RWPE2 (cell line): ENCODE results near the gene TSPAN18.

Source experiments
- ATAC-seq: fragments of 200-7000 bp; cut with Tn5 transposase; 3 replicates; pipeline ENCODE4 v1.9.1; 2021; ENCODE audit warnings: low read depth
- DNase-seq: peaks from one replicate; pipeline ENCODE4 v3.0.0-alpha.2; 2020; ENCODE audit warnings: low spot score
- H3K27ac ChIP-seq: fragments of 450-650 bp; 2 replicates; pipeline ENCODE4 v1.5.1; 2017; ENCODE audit warnings: mild to moderate bottlenecking; ENCODE audit not compliant: poor library complexity, severe bottlenecking
- H3K27me3 ChIP-seq: fragments of 250-450 bp; sonication (Bioruptor Pico); 2 replicates; pipeline ENCODE4 v1.5.1; 2021; ENCODE audit warnings: mild to moderate bottlenecking, moderate library complexity; ENCODE audit not compliant: insufficient read depth, poor library complexity, severe bottlenecking
- H3K36me3 ChIP-seq: fragments of 250-450 bp; sonication (Bioruptor Pico); 2 replicates; pipeline ENCODE4 v1.5.1; 2020; ENCODE audit warnings: low read depth, mild to moderate bottlenecking, moderate library complexity
- H3K4me1 ChIP-seq: fragments of 250-450 bp; sonication (Bioruptor Pico); 2 replicates; pipeline ENCODE4 v1.5.1; 2021; ENCODE audit warnings: mild to moderate bottlenecking, moderate library complexity; ENCODE audit not compliant: insufficient read depth, poor library complexity, severe bottlenecking
- H3K4me3 ChIP-seq: fragments of 250-450 bp; sonication (Bioruptor Pico); 2 replicates; pipeline ENCODE4 v1.5.1; 2021; ENCODE audit warnings: mild to moderate bottlenecking, moderate library complexity; ENCODE audit not compliant: severe bottlenecking
- H3K9me3 ChIP-seq: fragments of 250-450 bp; sonication (Bioruptor Pico); 2 replicates; pipeline ENCODE4 v1.5.1; 2021; ENCODE audit warnings: mild to moderate bottlenecking, moderate library complexity; ENCODE audit not compliant: severe bottlenecking
- TF ChIP-seq, protein P1 (sequence below): fragments of 450-650 bp; IDR thresholded peaks from one replicate; pipeline ENCODE4 v1.5.1; 2017; ENCODE audit warnings: mild to moderate bottlenecking, moderate library complexity; ENCODE audit not compliant: poor library complexity, severe bottlenecking

TSPAN18 gene

DNA sequence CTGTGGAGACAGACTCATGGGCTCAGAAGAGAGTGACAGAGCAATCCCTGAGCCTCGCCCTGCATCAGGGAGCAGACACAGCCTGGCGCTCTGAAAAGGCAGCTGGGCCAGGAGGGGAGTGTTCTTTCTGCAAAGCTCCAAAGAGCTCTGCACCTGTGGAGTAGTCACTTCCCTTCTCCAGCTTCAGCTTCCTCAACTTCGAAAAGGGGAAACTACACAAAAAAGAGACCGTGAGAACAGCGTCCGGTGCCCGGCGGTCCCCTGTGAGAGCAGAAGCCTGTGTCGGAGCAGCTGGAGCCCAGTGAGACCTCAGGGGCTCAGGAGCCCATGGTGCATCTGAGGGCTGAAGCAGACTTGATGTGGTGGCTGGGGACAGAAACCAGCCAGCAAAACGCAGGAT lies 188.9 kb downstream of the TSPAN18 start:
- ATAC-seq, result no peak

DNA sequence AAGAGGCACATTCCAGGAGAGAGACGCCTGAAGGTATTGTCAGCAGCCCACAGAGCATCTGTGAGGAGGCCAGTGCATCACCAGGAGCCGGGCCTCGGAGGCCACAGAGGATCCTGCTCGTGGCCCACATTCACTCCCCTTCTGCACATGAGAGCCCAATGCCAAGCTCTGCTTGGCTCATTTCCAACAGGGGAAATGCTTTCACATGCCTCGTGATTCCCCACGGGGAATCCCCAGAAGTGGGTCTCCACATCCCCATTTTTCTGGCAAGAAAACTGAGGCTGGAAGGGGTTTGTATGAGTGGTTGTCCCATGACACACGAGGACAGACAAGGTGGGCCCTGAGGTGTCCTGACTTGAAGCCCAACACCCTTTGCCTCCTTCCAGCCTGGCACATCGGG lies 189.6 kb downstream of the TSPAN18 start:
- DNase-seq (no peak), ATAC-seq (no peak)
- Histone ChIP-seq H3K27me3 (no peaks in the 10 kb centered on the region), H3K9me3 (no peaks in the 10 kb centered on the region), H3K36me3 (no peaks in the 10 kb centered on the region), H3K4me1 (no peaks in the 10 kb centered on the region), H3K27ac (no peak overlapping the region), H3K4me3 (no peak overlapping the region)
- TF ChIP-seq, protein P1, sequence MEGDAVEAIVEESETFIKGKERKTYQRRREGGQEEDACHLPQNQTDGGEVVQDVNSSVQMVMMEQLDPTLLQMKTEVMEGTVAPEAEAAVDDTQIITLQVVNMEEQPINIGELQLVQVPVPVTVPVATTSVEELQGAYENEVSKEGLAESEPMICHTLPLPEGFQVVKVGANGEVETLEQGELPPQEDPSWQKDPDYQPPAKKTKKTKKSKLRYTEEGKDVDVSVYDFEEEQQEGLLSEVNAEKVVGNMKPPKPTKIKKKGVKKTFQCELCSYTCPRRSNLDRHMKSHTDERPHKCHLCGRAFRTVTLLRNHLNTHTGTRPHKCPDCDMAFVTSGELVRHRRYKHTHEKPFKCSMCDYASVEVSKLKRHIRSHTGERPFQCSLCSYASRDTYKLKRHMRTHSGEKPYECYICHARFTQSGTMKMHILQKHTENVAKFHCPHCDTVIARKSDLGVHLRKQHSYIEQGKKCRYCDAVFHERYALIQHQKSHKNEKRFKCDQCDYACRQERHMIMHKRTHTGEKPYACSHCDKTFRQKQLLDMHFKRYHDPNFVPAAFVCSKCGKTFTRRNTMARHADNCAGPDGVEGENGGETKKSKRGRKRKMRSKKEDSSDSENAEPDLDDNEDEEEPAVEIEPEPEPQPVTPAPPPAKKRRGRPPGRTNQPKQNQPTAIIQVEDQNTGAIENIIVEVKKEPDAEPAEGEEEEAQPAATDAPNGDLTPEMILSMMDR, result no peak

More for the DNA sequence above, 188.9 kb downstream of the TSPAN18 start:
- no peaks in the 10 kb centered on the region for H3K27me3 ChIP-seq
- H3K36me3 ChIP-seq, result no peaks in the 10 kb centered on the region
- no peak overlapping the region for H3K27ac ChIP-seq
- no peaks in the 10 kb centered on the region for H3K4me1 ChIP-seq
- H3K4me3 ChIP-seq, result no peak overlapping the region
- TF ChIP-seq, protein P1, result no peak
- no peaks in the 10 kb centered on the region for H3K9me3 ChIP-seq
- no peak for DNase-seq

DNA sequence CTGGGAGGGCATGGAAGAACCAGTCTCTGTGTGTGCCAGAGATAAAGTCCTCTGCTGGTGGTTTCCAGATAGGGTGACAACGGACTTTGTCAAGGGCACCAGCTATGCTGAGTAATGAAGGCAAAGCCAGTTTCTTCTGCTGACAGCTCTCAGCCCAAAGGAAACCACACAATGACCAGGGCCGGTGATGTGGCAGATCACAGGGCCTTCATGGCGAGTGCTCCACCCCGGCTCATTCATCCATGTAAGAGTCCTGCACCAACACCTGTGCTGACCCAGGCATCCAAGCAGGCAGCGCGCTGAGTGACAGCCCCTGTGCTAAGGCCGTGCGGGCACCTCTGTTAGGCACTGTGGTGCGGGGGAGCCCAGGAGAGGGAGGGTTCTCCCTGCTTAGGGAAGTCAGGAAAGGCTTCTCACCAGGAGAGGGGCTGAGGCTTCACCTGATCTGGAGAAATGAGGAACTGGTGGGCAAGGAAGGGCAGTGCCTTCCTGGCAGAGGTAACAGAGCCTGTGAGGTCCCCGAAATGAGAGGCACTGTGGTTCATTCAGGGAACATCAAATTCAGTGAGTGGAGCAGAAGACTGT lies 190.1 kb downstream of the TSPAN18 start:
- ATAC-seq (no peak), DNase-seq (no peak)
- H3K4me3 ChIP-seq, result no peak overlapping the region
- no peaks in the 10 kb centered on the region for H3K36me3 ChIP-seq
- no peak overlapping the region for H3K27ac ChIP-seq
- H3K4me1 ChIP-seq, result no peaks in the 10 kb centered on the region
- no peaks in the 10 kb centered on the region for H3K9me3 ChIP-seq
- TF ChIP-seq, protein P1, result no peak
- no peaks in the 10 kb centered on the region for H3K27me3 ChIP-seq

DNA sequence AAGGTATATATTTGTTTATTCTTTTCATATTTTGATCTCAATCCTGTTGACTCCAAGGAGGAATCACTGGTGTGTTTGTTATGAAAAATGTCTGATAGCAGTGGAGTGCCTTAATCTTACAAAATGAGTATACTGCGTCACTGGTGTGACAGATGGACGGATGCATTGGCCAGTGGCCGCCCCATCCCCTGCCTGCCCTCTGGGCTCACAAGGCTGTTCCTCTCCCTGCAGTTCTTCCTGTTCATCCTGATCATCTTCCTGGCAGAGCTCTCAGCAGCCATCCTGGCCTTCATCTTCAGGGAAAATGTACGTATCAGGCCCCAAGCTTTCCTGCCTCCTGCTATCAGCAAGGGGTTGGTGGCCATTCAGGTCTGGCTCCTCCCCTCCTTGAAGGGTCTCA lies 191.0 kb downstream of the TSPAN18 start:
- Histone ChIP-seq H3K27me3 (no peaks in the 10 kb centered on the region), H3K4me1 (no peaks in the 10 kb centered on the region), H3K4me3 (no peak overlapping the region), H3K27ac (no peak overlapping the region), H3K36me3 (no peaks in the 10 kb centered on the region), H3K9me3 (no peaks in the 10 kb centered on the region)
- ATAC-seq (no peak), DNase-seq (no peak)
- TF ChIP-seq, protein P1, result no peak

- no peak overlapping the region for H3K27ac ChIP-seq
- no peaks in the 10 kb centered on the region for H3K27me3 ChIP-seq
- ATAC-seq (no peak), DNase-seq (no peak)
- TF ChIP-seq, protein P1, result no peak
- no peaks in the 10 kb centered on the region for H3K36me3 ChIP-seq
- H3K4me3 ChIP-seq, result no peak overlapping the region
- H3K9me3 ChIP-seq, result no peaks in the 10 kb centered on the region
- no peaks in the 10 kb centered on the region for H3K4me1 ChIP-seq
Measured at GRCh38 chr11:44920451-44920850, 193.7 kb downstream of the TSPAN18 start.
